GM19467 (cell line): ENCODE results near the gene MYL10.
"Not testable (repeated sequence)": the region's sequence is repeated elsewhere in the genome, so short reads cannot be mapped to it uniquely, and the experiment has no call there.

Experiments used
- ATAC-seq: cut with Tn5 transposase; IDR thresholded peaks from one replicate; pipeline ENCODE4 v1.9.1; 2021; ENCODE audit warnings: mild to moderate bottlenecking, moderate library complexity; ENCODE audit not compliant: unreplicated experiment

MYL10 gene

DNA sequence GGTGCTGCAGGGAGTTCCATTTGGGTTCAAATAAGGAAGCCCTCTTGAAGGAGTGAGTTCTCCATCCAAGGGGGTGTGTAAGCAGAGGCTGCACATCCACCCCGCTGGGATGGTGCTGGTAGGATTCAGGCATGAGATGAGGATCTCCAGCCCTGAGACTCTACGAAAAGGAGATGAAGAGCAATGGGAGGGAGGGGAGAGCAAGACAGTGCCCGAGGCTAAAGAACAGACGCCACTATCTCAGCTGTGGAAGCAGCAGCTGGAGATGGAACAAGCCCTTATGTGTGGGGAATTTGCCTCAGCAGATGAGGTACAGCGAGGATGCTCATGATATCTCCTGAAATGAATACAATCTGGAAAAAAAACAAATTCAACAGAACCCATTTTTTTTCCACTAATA, 28.1 kb upstream of the MYL10 start:
- ATAC-seq, result no peak

DNA sequence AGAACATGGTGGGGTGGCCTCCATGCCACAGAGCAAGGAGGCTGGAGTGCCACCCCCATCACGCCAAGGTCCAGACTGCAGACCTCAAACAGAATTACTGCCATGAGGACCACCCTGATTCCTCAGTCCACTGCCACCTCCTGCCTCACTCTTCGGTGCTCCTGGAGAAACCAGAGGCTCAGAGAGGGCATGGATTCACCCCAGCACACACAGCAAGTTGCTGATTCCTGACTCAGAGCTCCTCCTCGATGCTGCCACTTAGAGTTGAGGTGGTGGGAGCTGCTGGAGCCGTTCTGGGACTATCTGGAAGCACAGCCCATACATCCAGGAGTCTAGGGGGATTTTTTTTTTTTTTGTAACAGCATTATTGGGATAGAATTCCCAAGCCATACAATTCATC, 22.0 kb upstream of the MYL10 start:
- no peak for ATAC-seq

DNA sequence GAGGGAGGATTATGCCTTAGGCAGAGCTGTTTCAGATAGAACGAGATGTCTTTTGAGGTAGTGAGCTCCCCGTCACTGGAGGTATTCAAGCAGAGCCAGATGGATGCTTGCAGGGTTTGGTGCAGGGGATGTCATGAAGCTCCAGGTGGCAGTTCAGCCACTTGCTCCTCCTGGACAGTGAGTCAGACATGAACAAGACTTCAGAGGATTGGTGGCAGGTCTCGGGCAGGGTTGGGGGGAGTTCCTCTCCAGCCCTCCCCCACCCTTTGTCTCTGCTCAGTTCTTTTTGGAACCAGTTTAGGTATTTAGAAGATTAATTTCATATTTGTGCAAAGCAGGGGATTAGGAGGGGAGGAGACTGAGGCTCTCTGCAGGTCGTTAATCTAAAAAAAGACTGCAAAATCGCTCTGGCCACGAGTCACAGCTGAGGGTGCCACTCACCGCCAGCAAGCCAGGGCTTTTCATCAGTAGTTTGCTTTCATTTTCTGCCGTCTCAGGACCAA, 21.5 kb upstream of the MYL10 start:
- no peak for ATAC-seq

DNA sequence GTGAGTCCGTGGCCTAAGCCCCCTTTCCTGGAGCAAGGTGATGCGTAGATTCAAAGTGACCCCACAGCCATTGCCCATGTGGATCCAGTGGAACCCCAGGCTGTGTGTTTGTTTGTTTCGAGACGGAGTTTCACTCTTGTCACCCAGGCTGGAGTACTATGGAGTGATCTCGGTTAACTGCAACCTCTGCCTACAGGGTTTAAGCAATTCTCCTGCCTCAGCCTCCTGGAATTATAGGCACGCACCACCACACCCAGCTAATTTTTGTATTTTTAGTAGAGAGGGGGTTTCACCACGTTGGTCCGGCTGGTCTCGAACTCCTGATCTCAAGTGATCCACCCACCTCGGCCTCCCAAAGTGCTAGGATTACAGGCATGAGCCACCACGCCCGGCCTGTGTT, 18.8 kb upstream of the MYL10 start:
- ATAC-seq, result not testable (repeated sequence)

DNA sequence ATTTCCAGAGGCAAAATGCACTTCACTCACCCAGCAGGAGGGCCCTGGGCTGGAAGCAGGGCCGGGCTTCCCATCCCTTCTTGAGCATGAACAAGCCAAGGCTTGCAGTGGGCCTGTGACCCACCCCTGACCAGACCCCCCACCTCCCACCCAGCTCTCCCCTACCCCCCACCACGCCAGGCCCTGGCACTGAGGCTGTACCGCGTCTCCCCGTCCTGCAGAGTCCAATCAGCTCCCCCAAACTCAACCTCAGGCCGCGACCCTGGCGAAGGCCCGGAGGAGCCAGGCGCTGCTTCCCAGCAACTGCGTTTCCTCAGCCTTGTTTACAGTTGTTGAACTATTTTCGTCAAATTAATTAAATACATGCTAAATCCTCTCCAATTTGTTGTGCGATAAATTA, 16.9 kb upstream of the MYL10 start:
- no peak for ATAC-seq

DNA sequence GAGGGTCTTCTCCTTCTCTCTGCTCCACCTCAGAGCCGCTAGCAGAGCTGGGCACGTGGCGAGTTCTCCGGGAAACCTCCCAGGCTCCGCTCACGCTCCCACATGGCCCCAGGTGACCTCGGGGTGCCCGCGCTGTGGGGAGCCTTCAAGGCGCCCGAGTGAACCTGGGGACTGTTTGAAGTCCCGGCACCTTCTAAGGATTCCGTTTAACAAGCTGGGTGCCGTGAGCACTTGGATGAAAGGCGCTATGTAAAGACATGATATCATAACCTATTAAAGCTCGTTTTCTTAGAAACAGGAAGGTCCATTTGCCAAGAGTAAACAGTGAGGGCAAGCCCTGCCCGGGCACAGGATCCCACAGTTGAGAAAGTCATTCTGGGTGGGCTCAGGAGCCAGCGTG, 15.8 kb upstream of the MYL10 start:
- ATAC-seq, result no peak

DNA sequence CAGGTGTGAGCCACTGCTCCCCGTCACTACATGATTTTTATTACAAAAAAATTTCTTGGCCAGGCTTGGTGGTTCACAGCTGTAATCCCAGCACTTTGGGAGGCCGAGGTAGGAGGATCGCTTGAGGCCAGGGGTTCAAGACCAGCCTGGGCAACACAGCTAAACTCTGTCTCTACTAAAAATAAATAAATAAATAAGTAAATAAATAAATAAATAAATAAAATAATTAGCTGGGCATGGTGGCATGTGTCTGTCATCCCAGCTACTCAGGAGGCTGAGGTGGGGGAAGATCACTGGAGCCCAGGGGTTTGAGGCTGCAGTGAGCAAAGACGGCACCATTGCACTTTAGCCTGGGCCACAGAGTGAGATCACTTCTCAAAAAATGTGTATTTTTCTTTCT, 10.0 kb upstream of the MYL10 start:
- ATAC-seq, result not testable (repeated sequence)

DNA sequence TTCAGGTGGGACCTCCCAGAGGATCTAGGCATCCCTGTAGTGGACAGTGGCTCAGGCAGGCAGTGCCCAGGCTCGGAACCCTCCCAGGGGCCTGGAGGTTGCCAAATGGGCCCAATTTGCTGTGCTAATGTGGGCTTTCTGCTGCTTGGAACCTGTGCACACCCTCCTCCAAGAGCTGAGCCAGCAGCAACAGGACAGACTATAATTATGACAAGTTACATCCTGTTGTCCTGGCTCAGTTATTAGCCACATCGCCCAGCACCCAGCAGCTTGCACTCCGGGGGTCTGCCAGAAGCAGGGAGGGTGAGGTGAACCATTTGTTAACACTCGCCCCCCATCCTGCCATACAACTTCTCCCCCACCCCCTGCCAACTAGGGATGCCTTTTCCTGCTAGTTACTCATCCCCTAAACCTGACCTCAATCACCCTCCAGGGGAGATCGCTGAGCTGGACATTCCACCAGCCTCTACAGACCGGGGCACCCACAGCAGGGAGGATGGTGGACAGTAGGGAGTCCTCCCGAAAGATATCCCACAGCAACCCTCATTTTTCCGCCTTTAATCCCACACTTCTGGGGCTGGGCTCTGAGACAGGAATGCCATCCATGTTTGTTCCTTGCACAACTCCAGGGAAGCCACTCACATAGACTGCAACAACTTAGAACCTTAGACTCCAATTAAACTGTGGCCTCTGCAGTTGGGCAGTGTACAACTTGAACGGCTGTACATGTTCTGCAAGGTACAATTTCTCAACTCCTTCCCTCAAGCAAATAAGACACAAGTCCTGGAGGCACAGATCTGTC, 7.9 kb upstream of the MYL10 start:
- ATAC-seq, result no peak

DNA sequence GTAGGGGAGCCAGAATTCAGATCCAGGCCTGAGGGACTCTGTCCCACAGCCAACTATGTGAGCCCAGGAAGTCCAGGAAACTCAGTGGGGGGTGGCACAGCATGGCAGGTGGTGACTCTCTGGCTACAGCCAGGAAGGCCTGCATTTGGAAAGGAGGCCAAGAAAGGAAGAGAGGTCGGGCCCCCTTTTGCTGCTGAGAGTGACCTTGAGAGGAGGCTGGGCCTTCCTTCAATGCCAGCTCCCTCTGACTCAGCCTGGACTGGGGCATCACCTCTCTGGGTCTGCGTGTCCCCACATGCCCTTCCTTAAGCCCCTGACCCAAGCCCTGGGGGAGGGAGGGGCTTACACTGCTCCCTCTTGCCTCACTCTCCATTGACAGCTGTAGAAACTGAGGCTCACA, 6.4 kb upstream of the MYL10 start:
- no peak for ATAC-seq

DNA sequence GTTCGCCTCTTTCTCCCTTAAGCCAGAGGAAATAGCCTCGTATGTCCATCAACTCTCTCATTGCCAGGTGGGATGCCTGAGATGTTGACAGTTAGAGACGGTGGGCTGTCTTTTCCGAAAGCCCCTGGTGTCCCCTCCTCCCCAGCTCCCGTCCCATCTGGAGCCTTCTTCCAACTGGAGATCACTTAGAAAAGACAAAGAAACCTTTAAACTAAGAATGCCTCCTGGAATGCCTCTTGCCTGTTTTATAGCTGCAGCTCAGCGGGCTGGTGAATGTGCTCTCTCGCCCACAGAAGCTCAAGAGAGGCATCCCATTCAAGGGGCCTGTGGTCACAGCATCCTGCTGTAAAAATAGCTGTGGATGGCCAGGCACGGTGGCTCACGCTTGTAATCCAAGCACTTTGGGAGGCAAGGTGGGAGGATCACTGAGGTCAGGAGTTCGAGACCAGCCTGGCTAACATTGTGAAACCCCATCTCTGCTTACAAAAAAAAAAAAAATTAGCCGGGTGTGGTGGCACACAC, 5.2 kb upstream of the MYL10 start:
- no peak for ATAC-seq

DNA sequence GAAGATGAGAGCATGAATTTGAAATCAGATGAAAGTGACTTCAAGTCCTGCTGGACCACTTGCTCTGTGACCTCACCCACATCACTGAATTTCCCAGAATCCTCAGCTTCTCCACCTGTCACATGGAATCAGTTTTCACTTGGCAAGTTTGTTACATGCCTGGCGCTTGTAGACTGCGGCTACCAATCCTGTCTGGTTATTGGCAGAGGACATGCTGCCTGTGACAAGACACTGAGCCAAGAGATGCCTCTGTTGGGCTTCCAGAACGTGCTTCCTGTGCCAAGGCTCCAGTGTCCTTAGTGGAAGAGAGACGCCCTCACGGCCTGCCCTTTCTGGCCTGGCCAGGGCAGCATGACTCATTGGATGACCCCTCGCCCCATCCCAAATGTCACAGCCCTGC, 4.4 kb upstream of the MYL10 start:
- ATAC-seq, result no peak

DNA sequence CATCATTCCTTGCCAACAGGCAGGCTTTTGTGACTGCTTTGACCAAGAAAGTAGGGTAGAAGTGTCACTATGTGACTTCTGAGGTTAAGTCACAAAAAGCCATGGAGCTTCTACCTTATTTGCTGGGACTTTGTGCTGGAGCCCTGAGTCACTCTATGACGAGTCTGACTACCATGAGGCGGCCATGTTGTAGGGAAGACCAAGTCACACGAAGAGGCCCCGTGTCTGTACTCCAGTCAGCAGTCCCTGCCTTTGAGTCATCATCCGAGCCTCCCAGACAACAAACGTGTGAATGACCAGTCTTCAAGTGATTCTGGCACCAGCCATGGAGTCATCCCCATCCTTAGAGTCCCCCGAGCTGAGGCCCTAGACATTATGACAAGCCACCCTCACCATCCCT, 3.5 kb upstream of the MYL10 start:
- no peak for ATAC-seq

DNA sequence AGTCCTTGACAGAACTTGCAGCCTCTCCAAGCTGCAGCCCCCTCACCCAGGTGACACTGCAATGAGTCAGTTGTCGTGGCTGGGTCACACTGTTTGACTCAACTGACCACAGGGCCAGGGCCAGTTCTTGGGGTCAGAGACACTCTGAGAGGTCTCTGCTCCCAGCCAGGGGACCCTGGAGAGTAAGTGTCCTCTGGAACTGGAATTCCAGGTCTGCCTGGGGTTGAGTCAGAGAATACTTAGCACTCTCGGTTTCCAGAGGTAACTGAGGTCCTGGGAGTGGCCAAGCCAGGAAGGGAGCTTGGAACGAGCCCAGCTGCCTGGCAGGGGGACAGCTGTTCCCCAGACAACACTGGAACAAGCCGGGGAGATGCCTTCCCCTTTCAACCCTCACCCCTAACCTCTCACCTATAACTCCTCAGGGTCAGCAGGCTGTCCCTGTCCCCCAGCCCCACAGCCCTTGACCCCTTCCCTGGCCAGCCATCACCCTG, 2.2 kb upstream of the MYL10 start:
- no peak for ATAC-seq

DNA sequence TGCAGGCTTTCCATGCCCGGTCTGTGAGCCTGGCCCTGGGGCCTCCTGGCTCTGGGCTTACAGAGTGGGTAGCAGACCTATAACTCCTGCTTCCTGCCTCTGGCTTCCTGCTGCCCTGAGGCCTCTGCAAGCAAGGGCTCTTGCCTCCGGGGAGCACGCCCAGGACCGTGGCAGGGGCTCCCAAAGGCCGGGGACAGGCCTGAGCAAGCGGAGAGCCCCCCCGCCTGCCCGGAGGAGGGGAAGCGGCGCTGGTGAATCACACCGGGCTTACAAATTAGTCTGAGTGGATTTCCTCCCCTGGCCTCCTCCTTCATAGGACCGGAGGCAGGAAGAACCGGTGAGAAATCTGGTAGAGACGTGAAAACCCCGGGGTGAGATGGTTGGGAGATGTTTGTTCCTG, 1.5 kb upstream of the MYL10 start:
- no peak for ATAC-seq

DNA sequence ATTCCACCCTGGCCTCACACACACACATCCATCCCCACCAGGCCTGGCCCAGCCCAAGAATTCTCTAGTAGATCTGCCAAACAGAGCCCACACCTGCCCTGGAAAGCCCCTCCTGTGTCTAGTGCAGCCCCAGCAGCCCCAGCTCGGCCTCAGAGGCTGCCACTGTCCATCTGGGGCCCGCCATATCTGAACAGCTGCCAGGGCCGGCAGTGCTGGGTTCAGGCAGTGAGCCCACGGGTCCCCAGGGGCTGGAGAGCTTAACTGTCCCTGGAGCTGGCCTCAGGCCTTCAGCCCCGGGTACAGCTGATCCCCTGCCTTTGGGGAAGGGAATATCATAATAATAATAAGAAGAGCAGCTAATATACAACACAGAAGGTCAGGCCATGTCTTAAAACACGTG, 574 bp downstream of the MYL10 start:
- ATAC-seq, result no peak

DNA sequence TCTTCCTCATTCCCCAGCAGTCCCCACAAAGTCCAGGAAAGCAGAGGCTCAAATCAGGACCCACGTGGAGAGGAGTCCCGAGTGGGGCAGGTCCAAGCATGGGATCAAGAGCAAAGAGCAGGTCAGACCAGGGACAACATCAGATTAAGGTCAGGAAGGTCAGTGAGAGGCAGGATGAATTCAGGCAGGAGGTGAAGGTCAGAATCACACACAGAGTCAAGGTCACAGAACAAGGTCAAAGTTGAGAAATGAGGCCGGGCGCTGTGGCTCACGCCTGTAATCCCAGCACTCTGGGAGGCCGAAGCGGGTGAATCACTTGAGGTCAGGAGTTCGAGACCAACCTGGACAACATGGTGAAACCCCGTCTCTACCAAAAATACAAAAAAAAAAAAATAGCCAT, 2.3 kb downstream of the MYL10 start:
- ATAC-seq, result no peak

DNA sequence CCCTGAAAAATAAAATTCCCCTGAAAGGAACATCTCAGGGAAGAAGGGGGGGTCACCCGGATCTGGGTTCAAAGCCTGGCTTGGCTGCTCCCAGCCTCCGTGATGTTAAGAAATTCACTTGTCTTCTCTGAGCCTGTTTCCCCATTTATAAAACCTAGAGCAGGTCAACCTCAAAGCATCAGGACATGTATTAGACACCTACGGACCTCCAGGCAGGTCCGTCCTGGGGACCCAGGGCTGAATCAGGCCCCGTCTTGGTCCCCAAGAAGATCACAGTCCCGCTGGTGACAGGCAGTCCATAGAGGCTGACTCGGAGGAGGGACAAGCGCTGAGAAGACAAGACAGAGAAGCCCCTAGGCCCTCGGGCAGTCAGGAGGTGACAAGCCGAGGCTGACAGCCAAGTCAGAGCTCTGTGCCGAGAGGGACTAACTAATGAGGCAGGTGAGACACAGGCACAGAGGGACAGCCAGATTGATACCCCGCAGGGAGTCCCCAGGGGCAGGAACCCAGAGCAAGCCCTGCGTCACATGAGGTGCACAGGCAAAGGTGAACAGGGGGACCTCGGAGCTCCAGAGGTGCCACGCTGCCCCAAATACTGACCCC, 2.9 kb downstream of the MYL10 start:
- no peak for ATAC-seq

DNA sequence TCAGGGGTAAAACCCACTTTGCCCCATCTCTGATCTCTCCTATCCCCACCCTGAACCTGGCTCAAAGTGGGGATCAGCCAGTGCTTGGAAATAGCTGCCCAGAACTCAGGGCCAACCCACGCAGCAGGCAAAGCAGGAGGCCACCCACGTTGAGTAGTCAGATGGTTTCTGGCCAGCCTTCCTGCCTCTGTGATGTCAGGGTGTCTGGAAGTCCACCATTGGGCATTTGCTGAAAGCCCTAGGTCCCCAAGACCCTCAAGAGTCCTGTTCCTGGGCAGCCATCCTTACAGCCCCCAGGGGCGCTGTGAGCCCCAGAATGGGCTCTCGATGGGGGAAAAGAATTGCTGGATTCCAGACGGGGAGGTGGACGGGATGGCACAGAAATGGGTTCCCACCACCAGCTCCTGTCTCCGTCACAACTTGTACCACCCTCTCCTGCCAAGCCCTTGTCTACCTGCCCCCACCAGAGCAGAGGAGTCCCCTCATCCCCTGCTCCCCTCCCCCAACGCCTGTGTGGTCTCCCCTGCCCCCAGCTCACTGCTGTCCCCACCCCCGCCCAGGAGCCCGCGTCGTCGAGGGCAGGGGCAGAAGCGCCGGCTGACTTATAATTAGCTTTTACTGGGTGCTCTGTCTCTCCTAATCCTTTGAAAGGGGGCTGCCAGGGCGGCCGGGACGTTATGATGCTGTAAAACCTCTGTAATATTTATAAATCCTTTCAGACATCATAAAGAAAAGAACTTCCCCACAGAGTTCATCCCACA, 3.9 kb downstream of the MYL10 start:
- no peak for ATAC-seq

DNA sequence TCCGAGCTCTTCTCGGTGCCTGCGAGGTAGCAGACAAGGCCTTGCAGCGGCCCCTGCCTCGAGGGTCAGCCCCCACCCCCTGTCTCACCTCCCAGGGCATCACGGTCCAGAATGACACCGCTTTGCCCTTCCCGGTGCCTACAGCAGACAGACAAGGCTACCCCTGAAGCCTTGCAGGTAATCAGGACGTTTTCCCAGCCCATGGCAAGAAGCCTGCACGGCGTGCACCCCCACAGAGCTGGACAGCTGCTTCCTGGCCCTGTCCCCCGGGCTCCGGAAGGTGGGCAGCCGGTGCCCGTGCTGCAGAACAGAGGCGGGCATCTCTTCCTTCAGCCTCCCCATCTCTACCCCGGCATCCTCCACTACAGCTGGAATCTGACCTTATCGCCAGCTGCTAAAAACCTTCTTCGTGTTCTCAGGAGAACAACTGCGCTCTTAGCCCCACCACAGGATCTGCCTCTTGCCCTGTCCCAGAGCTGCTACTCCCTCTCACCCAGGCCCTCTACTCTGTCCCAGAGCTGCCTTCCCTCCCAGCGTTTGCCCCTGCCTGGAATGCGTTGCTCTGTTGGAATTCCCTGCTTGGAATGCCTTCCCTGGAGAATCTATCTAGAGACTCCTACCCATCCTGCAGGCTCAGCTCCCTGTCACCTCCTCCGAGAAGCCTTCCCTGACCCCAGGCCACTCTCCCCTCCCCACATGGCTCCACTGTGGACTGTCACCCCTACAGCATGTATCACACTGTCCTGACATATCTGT, 4.7 kb downstream of the MYL10 start:
- ATAC-seq, result no peak

DNA sequence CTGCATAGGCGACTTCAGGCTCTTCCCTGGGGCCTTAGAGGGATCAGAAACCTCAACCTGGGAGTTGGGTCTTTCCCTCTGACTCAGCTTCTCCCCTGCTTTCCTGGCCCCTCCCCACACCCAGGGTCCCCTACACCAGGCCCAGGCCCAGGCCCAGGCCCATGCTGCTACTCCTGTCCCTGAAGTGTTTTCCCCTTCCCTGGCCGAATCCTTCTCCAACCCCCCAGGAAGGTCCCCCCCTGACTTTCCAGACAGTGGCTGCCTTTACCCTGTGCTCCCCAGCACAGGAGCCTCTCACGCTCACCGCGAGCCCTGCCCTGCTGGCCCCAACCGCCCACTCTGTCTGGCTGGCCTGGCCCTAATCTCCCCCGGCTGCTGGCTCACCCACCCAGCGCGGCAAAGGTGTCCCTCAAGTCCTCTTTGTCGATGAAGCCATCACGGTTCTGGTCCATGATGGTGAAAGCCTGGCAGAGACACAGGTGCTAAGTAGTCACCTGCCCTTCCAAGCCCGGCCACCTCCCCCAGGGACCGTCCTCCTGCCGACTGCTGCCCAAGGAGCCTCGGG, 6.4 kb downstream of the MYL10 start:
- ATAC-seq, result no peak
